Globus pallidus (tissue), 1 donor: ENCODE measurements around the gene PDE8B.
A peak's percentile ranks its signal among the peaks of the same experiment; 100 is the strongest.

Experiments used
- DNase-seq: peaks from one replicate; pipeline ENCODE4 v3.0.0-alpha.2; 2015; ENCODE audit warnings: low spot score

The PDE8B gene

DNA sequence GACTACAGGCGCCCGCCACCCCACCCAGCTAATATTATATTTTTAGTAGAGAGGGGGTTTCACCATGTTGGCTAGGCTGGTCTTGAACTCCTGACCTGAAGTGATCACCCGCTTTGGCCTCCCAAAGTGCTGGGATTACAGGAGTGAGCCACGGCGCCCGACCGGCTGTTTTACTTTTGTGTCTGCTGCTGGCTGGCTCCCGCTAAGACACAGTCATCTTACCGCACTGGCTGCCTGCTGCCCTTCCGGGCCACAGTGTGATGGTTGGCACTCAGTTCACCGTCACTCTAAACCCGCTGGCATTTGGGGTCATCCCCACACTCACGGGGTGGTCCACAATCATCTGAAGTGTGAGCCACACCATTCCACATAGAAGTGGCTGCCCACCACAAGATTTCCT is 188.0 kb downstream of the PDE8B start:
- no peak for DNase-seq

DNA sequence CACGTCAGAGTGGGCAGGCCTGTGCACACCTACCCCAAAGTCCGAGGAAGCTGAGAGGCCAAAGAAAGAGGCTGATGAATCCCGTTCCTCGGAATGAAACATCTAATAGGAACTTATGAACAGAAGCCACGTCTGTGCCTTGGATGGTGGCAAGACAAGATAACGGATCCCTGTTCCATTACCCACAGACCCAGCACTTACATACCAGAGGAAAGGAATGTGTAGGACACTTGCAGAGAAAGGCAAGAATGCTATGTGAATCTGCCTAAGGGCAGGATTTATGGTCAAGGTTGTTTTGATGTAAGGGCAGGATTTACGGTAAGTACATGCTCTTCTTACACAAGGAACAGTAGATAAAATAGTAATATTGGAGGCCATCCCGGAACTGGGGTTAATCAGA is 188.4 kb downstream of the PDE8B start:
- no peak for DNase-seq

DNA sequence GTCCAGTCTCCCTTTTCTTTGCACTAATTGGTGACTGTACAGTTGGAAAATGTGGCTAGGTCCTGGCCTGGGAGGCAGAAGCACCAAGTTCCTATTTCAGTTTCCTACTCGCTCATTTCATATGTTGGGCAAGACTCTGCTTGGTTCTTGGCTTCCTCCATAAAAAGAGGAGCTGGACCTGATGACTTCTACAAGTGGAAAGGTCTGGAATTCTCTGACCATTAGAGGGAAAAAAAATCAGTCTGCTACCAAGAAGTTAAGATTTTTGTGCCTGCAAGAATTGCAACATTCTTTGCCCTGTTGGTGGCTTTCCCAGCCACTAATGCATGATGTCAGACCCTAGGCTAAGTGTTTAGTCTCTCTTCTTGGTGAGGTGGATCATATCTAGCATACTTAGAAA is 190.2 kb downstream of the PDE8B start:
- DNase-seq, result no peak

DNA sequence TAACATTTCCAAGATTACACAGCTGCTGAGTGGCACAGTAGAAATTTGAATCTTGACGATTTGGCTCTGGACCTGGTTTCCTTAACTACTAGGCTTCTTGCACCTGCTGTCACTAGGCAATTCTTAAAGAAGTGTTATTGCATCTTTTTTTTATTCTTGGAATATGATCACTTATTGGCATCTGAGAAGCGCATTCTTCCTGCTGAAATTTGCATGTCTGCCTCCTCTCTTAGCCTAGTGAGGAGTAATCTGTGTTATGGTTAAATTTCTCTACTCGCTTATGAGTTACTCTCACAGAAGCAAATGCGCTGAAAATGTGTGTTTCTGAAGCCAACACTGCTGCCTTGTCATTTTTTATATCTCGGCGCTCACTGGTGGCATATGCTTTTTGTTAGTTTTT is 192.3 kb downstream of the PDE8B start:
- DNase-seq, result no peak

DNA sequence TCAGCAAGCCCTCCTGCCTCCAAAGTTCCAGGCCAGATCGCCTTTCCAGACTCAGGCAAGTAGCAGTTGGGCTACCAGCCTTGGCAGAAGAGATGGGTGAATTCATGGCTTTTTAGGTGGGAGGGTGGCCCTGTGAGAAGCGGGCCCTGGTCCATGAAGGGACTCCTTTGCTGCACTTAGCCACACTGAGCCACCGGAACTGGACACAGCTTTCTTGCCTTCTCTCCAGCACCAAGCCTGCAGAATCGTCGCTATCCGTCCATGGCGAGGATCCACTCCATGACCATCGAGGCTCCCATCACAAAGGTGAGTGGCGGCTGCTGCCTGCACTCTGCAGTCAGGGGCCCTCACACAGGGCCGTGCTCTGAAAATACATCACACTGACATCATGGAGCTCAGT is 196.7 kb downstream of the PDE8B start:
- DNase-seq, result no peak

DNA sequence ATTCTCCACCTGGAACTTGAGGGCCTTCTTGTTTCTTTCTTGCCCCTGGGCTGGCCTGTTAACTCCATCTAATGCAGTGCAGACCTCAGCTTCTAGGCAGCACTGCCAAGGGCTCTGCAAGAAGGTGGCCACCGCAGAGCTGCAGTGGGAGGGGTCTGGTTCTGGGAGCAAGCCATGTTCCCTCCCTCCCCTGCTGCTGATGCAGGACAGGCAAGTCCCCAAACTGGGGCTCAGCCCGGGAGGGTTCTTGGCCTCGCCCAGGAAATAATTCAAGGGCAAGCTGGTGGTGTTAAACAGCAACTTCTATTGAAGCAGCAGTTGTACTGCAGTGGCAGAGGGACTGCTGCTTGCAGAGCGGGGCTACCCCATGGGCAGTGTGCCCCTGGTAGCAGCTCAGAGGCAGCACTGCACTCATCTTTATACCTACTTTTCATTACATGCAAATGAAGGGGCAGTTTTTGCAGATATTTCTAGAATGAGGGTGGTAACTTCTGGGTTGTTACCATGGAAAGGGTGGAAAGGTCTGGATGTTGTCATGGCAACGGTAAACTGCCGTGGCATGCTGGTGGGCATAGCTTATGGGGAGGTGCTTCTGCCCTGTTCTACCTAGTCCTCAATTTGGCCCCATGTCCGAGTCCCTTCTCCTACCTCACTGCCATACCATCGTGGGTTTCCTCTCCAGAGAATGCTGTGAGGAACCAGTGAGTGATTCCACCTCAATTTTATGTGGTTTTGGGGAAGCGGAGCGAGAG is 199.6 kb downstream of the PDE8B start:
- DNase-seq, result no peak

DNA sequence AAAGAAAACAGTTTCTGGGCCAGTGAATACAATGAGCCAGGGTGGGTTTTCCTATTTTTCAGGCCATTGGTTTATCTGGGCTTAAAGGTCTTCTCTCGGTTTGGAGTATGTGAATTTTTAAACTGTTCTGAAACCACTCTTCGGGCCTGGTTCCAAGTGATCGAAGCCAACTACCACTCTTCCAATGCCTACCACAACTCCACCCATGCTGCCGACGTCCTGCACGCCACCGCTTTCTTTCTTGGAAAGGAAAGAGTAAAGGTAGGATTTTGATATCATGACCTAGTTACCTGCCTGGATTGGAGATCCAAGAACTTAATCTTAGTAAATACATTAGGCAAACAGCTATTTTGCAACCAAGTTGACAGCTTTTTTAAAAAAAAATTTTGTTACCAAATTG is 202.6 kb downstream of the PDE8B start:
- DNase-seq, result no peak

DNA sequence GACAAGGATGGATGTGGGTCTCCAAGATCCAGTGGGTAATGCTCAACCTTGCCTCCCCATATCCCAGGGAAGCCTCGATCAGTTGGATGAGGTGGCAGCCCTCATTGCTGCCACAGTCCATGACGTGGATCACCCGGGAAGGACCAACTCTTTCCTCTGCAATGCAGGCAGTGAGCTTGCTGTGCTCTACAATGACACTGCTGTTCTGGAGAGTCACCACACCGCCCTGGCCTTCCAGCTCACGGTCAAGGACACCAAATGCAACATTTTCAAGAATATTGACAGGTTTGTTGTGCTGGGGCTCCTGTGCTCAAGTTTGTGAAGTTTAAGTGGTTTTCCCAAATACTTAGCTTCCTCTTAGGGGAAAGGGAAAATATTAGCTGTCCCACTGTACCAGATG is 207.7 kb downstream of the PDE8B start:
- DNase-seq, result no peak

DNA sequence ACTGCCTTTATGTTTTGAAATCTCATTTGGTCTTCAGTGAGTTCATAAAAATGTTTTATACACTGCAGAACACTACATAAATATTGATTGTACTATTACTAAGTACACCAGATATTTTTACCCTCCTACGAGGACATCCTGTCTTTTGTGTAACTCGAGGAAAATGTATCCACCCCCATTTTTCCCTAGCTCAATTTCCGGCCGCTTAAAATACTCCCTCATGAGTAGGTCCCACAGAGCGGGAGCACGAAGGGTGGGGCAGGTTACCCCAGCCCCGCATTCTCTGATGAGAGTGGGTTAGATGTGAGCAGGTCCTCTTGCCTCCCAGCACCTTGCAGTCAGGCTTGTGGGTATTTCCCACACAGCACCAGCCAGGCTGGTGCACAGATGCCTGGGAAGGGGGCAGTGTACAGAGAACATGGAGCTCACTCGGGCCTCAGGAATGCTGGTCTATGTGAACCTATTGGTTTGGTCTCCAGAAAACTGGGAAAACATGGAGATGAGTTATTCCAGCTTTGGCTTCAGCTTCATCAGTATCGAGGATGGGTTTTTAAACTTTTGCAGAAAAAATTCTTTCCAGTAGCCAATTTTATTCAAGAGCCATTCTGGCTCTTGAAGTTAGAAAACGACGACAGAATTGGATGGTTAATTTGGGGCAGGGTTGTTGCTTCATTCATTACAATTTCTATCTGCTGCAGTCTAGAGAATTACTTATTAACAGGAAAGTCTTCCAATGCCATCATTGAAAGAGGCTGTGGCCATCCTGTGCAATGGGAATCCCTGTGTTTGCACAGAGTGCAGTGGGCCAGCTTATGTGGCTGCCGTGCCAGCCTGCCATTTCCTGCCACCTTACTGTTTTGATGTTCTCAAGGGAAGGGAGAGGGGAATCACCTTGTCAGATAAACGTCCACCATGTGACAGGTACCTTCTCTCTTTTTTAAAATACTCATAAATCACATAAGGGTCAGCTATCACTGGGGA is 208.4 kb downstream of the PDE8B start:
- DNase-seq, result no peak

DNA sequence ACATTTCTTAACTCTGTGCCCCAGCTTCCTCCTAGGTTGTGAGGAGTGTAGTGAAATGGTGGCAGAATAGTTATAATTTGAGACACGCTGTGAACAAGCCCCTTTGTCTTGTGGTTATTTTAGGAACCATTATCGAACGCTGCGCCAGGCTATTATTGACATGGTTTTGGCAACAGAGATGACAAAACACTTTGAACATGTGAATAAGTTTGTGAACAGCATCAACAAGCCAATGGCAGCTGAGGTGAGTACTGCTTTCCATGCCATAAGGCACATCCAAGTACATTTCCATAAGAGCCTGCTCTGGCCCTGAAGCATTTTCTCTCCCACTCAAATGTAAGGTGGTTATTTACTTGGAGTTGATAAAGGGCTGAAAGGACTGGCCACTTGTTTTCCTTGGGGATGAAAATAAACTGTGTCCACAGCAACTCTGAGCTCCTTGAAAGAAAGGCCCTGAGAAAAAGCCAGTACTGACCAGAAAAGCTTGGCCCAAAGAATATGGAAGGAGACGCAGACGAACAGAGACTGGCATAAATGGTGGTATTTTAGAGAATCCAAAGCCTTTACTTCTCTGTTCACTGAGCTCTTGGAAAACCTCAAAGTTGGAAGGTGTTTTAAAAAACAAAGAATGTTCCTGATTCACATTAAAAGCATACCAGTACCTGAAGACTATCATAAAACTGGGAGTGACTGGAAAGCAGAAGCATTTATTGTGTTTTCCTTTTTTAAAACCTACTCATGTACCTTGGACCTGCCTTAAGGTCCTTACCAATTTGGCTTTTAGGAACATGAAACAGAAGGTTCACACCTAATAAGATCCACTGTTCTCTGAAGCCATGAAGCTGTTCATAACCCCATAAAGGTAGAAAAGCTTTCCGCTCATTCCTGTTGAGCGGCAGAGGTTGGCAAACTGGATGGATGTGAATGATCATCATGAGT is 209.4 kb downstream of the PDE8B start:
- peak; percentile 7 for DNase-seq

DNA sequence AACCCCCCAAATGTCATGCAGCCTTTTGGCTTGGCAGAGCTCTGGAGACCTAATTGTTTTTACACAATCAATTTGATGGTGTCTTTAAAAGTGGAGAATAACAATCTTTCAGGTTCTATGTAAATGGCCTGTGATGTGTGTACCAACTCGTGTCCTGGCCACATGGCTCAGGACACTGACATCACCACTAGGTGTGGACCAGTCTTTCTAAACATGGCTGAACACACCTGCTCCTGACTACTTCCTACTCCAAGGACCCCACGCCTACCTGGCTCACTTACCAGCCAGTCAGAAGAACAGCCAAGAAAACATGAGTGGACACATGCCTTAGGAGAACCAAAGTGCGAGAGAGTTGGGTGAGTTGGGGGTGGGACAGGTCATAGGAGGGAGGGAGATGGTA is 210.5 kb downstream of the PDE8B start:
- DNase-seq, result no peak

DNA sequence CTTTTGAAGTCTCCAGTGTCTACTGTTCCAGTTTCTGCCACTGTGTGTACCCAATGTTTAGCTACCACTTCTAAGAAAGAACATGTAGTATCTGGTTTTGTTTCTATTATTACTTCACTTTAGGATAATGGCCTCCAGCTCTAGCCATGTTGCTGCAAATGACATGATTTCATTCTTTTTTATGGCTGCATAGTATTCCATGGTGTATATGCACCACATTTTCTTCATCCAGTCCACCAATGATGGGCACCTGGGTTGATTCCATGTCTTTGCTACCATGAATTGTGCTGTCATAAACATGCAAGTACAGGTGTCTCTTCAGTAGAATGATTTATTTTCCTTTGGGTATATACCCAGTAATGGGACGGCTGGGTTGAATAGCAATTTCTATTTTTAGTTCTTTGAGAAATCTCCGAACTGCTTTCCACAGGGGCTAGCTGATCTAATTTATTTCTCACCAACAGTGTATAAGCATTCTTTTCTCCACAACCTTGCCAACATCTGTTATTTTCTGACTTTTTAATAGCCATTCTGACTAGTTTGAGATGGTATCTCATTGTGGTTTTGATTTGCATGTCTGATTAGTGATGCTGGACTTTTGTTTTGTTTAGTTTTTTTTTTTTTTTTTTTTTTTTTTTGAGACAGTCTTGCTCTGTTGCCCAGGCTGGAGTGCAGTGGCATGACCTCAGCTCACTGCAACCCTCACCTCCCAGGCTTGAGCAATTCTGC is 212.7 kb downstream of the PDE8B start:
- DNase-seq, result no peak

DNA sequence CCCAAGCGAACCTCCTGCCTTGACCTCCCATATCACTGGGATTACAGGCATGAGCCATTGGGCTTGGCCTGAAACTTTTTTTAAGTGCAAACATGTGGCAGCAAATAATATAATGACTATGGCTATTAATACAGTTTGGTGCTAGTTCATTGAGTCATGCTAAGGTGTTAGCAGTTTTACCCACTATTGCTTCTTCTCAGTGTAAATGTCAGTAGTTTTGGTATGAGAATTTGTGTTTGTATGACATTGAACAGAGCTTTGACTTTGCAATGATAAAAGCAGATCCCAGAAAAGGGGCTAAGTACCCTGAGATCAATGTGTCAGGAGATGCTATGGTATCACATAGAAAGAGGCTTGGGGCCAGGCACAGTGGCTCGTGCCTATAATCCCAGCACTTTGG is 214.4 kb downstream of the PDE8B start:
- DNase-seq, result no peak

DNA sequence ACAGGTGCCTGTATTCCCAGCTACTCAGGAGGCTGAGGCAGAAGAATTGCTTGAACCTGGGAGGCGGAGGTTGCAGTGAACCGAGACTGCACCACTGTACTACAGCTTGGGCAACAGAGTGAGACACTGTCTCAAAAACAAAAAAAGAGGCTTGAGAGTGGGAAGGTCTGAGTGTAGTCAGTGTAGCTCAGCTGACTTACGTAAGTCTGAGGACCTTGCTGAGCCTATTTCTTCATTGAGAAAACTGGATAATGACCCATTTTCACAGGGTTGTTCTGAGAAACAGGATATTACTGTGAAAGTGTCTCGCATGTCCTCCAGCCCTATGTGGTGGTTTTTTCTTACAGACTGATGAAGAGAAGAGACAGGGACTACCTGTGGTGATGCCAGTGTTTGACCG is 214.9 kb downstream of the PDE8B start:
- no peak for DNase-seq

DNA sequence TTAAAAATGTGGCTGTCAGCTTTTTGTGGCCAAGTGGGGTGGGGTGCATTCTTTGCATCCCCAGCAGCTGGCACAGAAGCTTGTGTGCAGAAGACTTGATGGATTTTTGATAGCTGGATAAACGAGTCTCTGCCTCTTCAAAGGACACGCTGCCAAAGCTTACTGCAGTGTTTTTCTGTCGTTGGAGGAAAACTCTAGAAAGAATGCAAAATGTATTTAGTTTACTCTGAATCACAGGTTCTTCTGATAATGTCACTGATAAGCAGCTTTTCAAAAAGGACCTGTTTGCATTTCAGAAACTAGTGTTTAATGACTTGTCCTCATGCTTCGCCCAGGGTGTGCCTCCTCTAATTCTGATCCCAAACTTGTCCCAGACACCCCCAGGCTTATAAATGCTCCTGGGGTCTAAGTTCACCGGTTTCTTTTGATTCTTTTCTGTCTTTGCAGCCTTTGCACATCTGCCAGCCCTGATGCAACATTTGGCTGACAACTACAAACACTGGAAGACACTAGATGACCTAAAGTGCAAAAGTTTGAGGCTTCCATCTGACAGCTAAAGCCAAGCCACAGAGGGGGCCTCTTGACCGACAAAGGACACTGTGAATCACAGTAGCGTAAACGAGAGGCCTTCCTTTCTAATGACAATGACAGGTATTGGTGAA is 215.6 kb downstream of the PDE8B start:
- no peak for DNase-seq

DNA sequence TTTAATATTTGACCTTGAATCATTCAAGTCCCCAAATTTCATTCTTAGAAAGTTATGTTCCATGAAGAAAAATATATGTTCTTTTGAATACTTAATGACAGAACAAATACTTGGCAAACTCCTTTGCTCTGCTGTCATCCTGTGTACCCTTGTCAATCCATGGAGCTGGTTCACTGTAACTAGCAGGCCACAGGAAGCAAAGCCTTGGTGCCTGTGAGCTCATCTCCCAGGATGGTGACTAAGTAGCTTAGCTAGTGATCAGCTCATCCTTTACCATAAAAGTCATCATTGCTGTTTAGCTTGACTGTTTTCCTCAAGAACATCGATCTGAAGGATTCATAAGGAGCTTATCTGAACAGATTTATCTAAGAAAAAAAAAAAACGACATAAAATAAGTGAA is 216.2 kb downstream of the PDE8B start:
- no peak for DNase-seq

DNA sequence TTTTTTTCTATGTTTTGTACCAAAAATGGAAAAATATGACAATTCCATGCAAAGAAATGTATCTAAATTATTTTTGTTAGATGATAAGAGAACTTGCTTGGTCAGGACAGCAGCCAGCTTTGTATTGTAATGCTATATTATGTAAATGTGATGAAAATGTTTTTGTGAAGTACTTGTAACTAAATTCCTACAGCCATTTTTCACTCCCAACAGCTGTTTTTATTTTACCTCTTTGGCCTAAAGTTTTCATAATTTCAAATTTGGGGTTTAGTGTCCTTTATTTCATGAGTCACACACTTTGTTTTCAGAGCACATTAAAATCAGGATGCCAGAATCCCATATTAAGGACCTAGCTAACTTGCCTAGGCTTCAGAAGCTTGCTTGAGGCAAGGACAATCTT is 217.5 kb downstream of the PDE8B start:
- DNase-seq, result no peak

DNA sequence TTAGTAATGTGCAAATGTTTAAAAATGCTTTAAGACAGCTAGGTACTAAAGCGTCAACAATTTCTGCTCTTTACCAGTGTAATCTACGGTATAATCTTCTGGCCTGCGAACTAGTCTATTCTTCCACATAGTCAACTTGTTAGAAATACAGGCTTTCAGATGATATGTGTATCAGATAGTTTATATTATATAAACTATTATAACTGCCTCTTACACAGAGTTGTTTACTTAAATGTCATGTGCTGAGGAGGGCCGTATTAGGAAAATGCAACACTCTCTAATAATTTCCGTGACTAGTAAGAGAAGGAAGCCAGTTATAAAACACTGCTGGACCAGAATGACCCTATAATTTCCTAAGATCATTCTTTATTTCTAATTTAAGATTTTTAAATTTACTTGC is 218.0 kb downstream of the PDE8B start:
- DNase-seq, result no peak

DNA sequence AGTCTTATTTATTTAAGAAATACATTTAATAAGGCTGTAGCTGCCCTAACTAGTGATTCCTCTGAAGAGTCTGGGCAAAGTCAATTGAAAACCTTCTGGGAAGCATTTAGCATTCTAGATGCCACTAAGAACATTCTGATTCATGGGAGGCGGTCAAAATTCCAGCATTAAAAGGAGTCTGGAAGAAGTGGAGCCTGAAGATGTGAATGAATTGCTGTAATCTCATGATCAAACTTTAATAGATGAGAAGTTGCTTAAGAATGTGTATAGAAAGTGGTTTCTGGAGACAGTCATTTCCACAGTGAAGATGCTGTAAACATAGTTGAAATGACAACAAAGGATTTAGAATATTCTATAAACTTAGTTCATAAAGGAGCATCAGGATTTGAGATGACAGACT is 220.2 kb downstream of the PDE8B start:
- no peak for DNase-seq

DNA sequence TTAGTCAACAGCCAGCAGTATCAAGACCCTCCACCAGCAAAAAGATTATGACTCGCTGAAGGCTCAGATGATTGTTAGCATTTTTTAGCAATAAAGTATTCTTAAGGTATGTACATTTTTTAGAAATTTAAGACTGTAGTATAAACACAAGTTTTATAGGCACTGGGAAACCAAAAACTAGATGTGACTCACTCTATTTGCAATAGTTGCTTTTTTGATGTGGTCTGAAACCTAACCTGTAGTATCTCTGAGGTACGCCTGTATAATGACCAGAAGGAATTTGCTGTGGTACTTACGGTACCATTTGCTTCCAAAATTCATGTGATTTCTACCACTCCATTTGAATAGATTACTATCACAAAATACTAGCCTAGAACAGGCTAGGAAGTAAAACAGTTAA is 220.8 kb downstream of the PDE8B start:
- DNase-seq, result no peak

DNA sequence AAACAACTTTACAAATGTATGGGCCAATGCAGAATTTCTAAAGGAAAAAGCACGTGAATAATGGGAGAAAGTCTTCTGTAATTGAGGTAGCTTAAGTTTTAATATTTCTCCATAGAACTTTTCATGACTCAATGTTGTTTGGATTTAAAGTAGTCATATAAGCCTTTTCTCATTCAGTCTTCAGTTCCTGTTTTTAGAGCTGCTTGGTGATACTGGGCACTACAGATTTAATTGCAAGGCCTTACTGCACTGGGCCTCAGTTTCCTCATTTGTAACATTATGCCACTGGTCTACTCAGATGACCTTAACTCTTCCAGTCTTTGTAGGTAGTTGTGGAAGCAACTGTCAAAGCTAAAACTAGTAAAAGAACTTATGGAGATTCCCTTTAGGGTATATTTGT is 221.2 kb downstream of the PDE8B start:
- DNase-seq, result no peak
